ENCODE data around the gene PRR16. TPM values are rescaled to one million over a fixed set of nuclear protein-coding genes. Genes with fewer than 3 reads are reported as not detected.

PRR16 gene
- total RNA-seq, 1 donor from 2014 or later = 19.6 TPM

DNA sequence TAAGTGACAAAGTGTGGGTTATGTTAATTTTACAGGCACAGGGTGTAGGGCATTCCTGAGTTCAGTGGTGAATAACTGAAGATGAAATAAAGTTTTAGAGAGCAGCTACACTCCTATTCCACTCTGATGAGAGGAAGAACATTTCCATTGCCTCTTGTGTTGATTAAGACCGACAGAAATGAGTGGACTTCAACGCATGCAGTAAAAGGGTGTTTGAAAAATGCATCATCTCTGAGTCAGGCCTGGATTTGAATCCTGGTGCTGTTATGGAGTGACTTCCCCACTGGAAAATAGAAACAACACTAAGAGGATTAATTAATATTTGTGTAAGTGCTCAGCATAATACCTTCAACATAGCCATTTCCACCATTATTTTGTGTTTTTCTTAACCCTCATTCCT, 86.3 kb downstream of the PRR16 start:
- no peak for TF ChIP-seq POLR2AphosphoS5 (IDR thresholded peaks at IDR 0.05; ENCODE audit: insufficient read depth in 1 of 2, low read depth in 1 of 2)
- TF ChIP-seq POLR2A (IDR thresholded peaks at IDR 0.05) = no peak
- TF ChIP-seq, protein P1, sequence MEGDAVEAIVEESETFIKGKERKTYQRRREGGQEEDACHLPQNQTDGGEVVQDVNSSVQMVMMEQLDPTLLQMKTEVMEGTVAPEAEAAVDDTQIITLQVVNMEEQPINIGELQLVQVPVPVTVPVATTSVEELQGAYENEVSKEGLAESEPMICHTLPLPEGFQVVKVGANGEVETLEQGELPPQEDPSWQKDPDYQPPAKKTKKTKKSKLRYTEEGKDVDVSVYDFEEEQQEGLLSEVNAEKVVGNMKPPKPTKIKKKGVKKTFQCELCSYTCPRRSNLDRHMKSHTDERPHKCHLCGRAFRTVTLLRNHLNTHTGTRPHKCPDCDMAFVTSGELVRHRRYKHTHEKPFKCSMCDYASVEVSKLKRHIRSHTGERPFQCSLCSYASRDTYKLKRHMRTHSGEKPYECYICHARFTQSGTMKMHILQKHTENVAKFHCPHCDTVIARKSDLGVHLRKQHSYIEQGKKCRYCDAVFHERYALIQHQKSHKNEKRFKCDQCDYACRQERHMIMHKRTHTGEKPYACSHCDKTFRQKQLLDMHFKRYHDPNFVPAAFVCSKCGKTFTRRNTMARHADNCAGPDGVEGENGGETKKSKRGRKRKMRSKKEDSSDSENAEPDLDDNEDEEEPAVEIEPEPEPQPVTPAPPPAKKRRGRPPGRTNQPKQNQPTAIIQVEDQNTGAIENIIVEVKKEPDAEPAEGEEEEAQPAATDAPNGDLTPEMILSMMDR (IDR thresholded peaks at IDR 0.05) = no peak
- intact Hi-C loops (cut with DNase I) = loop anchor here (5.0 kb wide), 1 partner anchor 117 kb away; no protein-coding TSS in a partner anchor

DNA sequence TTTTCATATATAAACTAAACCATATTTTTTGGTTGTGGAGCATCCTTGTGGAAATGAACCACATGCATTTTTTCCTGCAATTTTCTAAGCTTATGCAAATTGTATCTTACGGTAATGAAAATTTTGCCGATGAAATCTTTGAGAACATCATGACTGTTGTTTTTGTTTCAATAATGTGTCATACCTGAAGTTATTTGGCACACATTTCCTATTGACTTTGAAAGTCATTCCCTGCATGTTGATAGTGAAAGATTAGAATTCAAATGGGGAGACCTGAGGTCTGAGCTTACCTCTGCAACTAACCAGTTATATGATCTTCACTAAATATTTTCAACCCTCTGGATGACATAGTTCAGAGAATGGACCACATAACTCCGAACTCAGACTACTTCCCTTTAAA, 88.5 kb downstream of the PRR16 start:
- H3K36me3 ChIP-seq = no peaks in the 10 kb centered on the region
- no peaks in the 10 kb centered on the region for H3K9me3 ChIP-seq
- intact Hi-C loops (cut with DNase I) = loop anchor here (5.0 kb wide), 1 partner anchor 115 kb away; no protein-coding TSS in a partner anchor
- no peaks in the 10 kb centered on the region for H3K4me1 ChIP-seq
- no peak overlapping the region for H3K4me3 ChIP-seq
- no peak overlapping the region for H3K27ac ChIP-seq
- DNase-seq (ENCODE audit: extremely low spot score in 2 of 2) = no peak
- TF ChIP-seq POLR2A (IDR thresholded peaks at IDR 0.05) = no peak
- TF ChIP-seq, protein P1 (IDR thresholded peaks at IDR 0.05) = no peak
- no peak for TF ChIP-seq POLR2AphosphoS5 (IDR thresholded peaks at IDR 0.05; ENCODE audit: insufficient read depth in 1 of 2, low read depth in 1 of 2)
- H3K27me3 ChIP-seq = no peaks in the 10 kb centered on the region

More for the DNA sequence above, 86.3 kb downstream of the PRR16 start:
- Histone ChIP-seq H3K9me3 (no peaks in the 10 kb centered on the region), H3K27me3 (no peaks in the 10 kb centered on the region), H3K36me3 (no peaks in the 10 kb centered on the region), H3K4me3 (no peak overlapping the region), H3K27ac (no peak overlapping the region), H3K4me1 (no peaks in the 10 kb centered on the region)
- no peak for DNase-seq (ENCODE audit: extremely low spot score in 2 of 2)

DNA sequence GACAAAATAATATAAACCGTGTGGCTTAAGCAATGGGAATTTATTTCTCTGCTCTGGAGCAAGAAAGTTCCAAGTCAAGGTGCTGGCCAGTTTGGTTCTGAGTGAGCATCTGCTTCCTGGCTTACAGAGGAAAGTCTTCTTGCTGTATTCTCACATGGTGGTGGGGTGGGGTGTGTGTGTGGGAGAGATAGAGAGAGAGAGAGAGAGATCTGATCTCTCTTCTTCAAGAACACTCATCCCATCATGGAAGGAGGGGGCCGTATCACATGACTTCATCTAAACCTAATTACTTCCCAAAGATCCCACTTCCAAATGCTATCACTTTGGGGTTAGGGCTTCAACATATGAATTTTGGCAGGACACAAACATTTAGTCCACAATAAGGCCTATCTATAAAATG, 91.2 kb downstream of the PRR16 start:
- Histone ChIP-seq H3K4me1 (no peaks in the 10 kb centered on the region), H3K4me3 (no peak overlapping the region), H3K27me3 (no peaks in the 10 kb centered on the region), H3K36me3 (no peaks in the 10 kb centered on the region), H3K27ac (no peak overlapping the region), H3K9me3 (no peaks in the 10 kb centered on the region)
- DNase-seq (ENCODE audit: extremely low spot score in 2 of 2) = no peak
- no peak for TF ChIP-seq POLR2AphosphoS5 (IDR thresholded peaks at IDR 0.05; ENCODE audit: insufficient read depth in 1 of 2, low read depth in 1 of 2)
- no peak for TF ChIP-seq POLR2A (IDR thresholded peaks at IDR 0.05)
- TF ChIP-seq, protein P1 (IDR thresholded peaks at IDR 0.05) = no peak
- intact Hi-C loops (cut with DNase I) = no loop called here

DNA sequence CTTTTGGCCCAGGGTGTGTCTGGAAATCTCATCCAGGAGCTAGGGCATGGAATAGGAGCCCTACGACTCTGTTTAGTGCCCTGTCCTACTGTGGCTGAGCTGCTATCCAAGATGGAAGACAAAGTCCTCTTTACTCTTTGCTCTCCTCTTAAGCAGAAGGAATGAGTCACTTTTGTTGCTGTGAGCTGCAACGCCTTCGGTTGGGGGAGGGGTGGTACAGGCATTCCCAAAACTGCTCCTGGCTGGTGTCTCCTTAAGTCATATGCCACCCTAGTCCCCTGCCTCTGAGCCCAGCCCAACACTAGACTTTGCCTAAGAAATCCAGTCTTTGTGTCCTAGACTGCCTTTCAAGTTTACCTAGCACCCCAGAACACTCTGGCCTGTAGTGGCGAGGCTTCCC, 99.9 kb downstream of the PRR16 start:
- no peak for DNase-seq (ENCODE audit: extremely low spot score in 2 of 2)
- Histone ChIP-seq H3K27me3 (no peaks in the 10 kb centered on the region), H3K9me3 (no peaks in the 10 kb centered on the region), H3K27ac (no peak overlapping the region), H3K36me3 (no peaks in the 10 kb centered on the region), H3K4me1 (no peaks in the 10 kb centered on the region), H3K4me3 (no peak overlapping the region)
- intact Hi-C loops (cut with DNase I) = no loop called here
- no peak for TF ChIP-seq POLR2AphosphoS5 (IDR thresholded peaks at IDR 0.05; ENCODE audit: insufficient read depth in 1 of 2, low read depth in 1 of 2)
- TF ChIP-seq, protein P1 (IDR thresholded peaks at IDR 0.05) = no peak
- no peak for TF ChIP-seq POLR2A (IDR thresholded peaks at IDR 0.05)

DNA sequence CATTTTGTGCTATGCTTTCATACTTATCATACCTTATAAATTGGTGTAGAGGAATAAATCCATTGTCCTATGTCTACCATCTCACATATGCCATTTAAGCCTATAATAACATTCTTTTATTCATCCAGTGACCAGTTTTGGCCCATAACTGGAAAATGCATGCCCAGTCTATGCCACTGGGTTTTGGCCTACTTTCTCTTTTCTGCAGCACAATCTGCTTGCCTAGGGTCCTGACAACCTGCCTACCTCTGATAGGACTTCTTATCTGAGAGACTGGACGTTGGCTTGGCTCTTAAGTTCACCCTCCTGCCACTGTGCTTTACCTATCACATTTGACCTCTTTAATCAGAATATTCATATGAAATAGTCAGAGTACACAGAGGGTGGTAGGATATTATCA, 103.0 kb downstream of the PRR16 start:
- Histone ChIP-seq H3K27me3 (no peaks in the 10 kb centered on the region), H3K9me3 (no peaks in the 10 kb centered on the region), H3K36me3 (no peaks in the 10 kb centered on the region), H3K27ac (no peak overlapping the region), H3K4me3 (no peak overlapping the region), H3K4me1 (no peaks in the 10 kb centered on the region)
- intact Hi-C loops (cut with DNase I) = no loop called here
- TF ChIP-seq POLR2AphosphoS5 (IDR thresholded peaks at IDR 0.05; ENCODE audit: insufficient read depth in 1 of 2, low read depth in 1 of 2) (no peak), POLR2A (IDR thresholded peaks at IDR 0.05) (no peak)
- TF ChIP-seq, protein P1 (IDR thresholded peaks at IDR 0.05) = no peak
- no peak for DNase-seq (ENCODE audit: extremely low spot score in 2 of 2)
